HCT116 (cell line): ENCODE measurements around the gene TMEM154. TPM values are rescaled to one million over a fixed set of nuclear protein-coding genes. Genes with fewer than 3 reads are reported as not detected.

Experiments used
- ATAC-seq: fragments of 200-7000 bp; cut with Tn5 transposase; 2 replicates; pipeline ENCODE4 v1.9.1; 2020; ENCODE audit warnings: mild to moderate bottlenecking, moderate library complexity
- BruUV-seq: library from RNA; stranded (reverse); fragments of 400-500 nt; replicated peaks from 2 replicates; lab custom pipeline; 2021; lab: Mats Ljungman, UMichigan
- CTCF ChIA-PET: fragments of 300-600 bp; sonication (Branson Sonifier 250); formaldehyde crosslinking; loops from one replicate; lab custom pipeline; 2021; ENCODE audit warnings: antibody characterized with exemption; lab: Charles Lee
- POLR2A ChIA-PET: fragments of 300-600, 350-600 bp; sonication (Branson Sonifier 250); formaldehyde crosslinking; loops from one replicate; lab custom pipeline; 2021; ENCODE audit warnings: antibody characterized with exemption; lab: Charles Lee
- RAD21 ChIA-PET, 2 experiments: fragments of 300-600 bp; sonication (Branson Sonifier 250); formaldehyde crosslinking; loops; one replicate each; lab custom pipeline; 2023; ENCODE audit warnings: low total read pairs in 2 of 2; ENCODE audit not compliant: uncharacterized antibody in 2 of 2, unreplicated experiment in 2 of 2, low non-redundant PET in 1 of 2; lab: Charles Lee
- DNase-seq: peaks from one replicate; pipeline ENCODE4 v3.0.0-alpha.2; 2010; ENCODE audit warnings: low read depth, low spot score
- H2AFZ ChIP-seq: fragments of 200-600 bp; shearing (Covaris generic), sonication (generic); 2 replicates; pipeline ENCODE4 v1.6.1; 2017; ENCODE audit warnings: low read depth, mixed run types, mixed read lengths, antibody characterized with exemption, low read length; ENCODE audit not compliant: poor library complexity, severe bottlenecking
- H3K27ac ChIP-seq: 2 replicates; pipeline ENCODE4 v1.5.1; 2012; ENCODE audit warnings: low read depth, low read length
- H3K27me3 ChIP-seq: fragments of 200-600 bp; sonication (generic); 2 replicates; pipeline ENCODE4 v1.6.1; 2016; ENCODE audit warnings: mixed run types, low read length, mixed read lengths; ENCODE audit not compliant: insufficient read depth
- H3K36me3 ChIP-seq, 2 experiments: fragments of 200-500 bp in 1 of 2; fragments of 200-600 bp in 1 of 2; sonication (Bioruptor generic) in 1 of 2; sonication (generic) in 1 of 2; 2 replicates each; pipeline versions ENCODE4 v1.5.1 to v1.6.1; 2014 to 2016; ENCODE audit warnings: low read length in 2 of 2, inconsistent platforms in 1 of 2, mixed read lengths in 1 of 2, mixed run types in 1 of 2; ENCODE audit not compliant: insufficient read depth in 2 of 2, control insufficient read depth in 1 of 2
- H3K4me1 ChIP-seq, 2 experiments: fragments of 200-600 bp in 1 of 2; sonication (generic) in 1 of 2; 2 replicates each; pipeline versions ENCODE4 v1.5.1 to v1.6.1; 2012 to 2017; ENCODE audit warnings: low read length in 2 of 2, inconsistent platforms in 1 of 2, mild to moderate bottlenecking in 1 of 2, mixed read lengths in 1 of 2, mixed run types in 1 of 2, moderate library complexity in 1 of 2; ENCODE audit not compliant: insufficient read depth in 2 of 2, control insufficient read depth in 1 of 2
- H3K4me2 ChIP-seq: fragments of 200-600 bp; sonication (generic); 2 replicates; pipeline ENCODE4 v1.6.1; 2017; ENCODE audit warnings: mixed run types, low read length, mixed read lengths
- H3K4me3 ChIP-seq, 2 experiments: fragments of 200-600 bp in 1 of 2; sonication (generic) in 1 of 2; replicated peaks in 1 of 2; 2 replicates each; pipeline ENCODE4 v1.5.1; 2011 to 2016; ENCODE audit warnings: low read length in 2 of 2, control low read depth in 1 of 2, low read depth in 1 of 2, mild to moderate bottlenecking in 1 of 2, mixed read lengths in 1 of 2, mixed run types in 1 of 2
- H3K79me2 ChIP-seq: fragments of 200-600 bp; sonication (generic); 2 replicates; pipeline ENCODE4 v1.6.1; 2017; ENCODE audit warnings: mild to moderate bottlenecking, mixed run types, low read length, moderate library complexity, mixed read lengths; ENCODE audit not compliant: insufficient read depth
- H3K9ac ChIP-seq: fragments of 200-600 bp; sonication (generic); 2 replicates; pipeline ENCODE4 v1.6.1; 2016; ENCODE audit warnings: low read length, mixed read lengths
- H3K9me2 ChIP-seq: fragments of 200-600 bp; sonication (generic), shearing (Covaris generic); 2 replicates; pipeline ENCODE4 v1.6.1; 2017; ENCODE audit warnings: mixed run types, mild to moderate bottlenecking, moderate library complexity; ENCODE audit not compliant: insufficient read depth
- H3K9me3 ChIP-seq, 2 experiments: fragments of 200-500 bp in 1 of 2; fragments of 200-600 bp in 1 of 2; sonication (Bioruptor generic) in 1 of 2; sonication (generic) in 1 of 2; 2 replicates each; pipeline ENCODE4 v1.6.1; 2014 to 2017; ENCODE audit warnings: low read length in 2 of 2, mixed read lengths in 2 of 2, inconsistent platforms in 1 of 2, low read depth in 1 of 2, mild to moderate bottlenecking in 1 of 2, mixed run types in 1 of 2, moderate library complexity in 1 of 2; ENCODE audit not compliant: control insufficient read depth in 1 of 2, insufficient read depth in 1 of 2
- H4K20me1 ChIP-seq: fragments of 200-600 bp; sonication (generic), shearing (Covaris generic); 2 replicates; pipeline ENCODE4 v1.6.1; 2017; ENCODE audit warnings: mixed run types, mild to moderate bottlenecking, moderate library complexity; ENCODE audit not compliant: insufficient read depth
- CBX3 ChIP-seq: IDR thresholded peaks from 2 replicates; pipeline ENCODE4 v1.6.1; 2012; ENCODE audit warnings: low read depth
- CEBPB ChIP-seq: IDR thresholded peaks from 2 replicates; pipeline ENCODE4 v1.6.1; 2012; ENCODE audit warnings: low read depth
- EZH2 ChIP-seq: fragments of 200-600 bp; sonication (generic); IDR thresholded peaks from 2 replicates; pipeline ENCODE4 v1.6.1; 2017; ENCODE audit warnings: antibody characterized with exemption, mixed run types
- FOSL1 ChIP-seq: IDR thresholded peaks from 2 replicates; pipeline ENCODE4 v1.6.1; 2012; ENCODE audit warnings: low read depth
- JUND ChIP-seq: IDR thresholded peaks from 2 replicates; pipeline ENCODE4 v1.6.1; 2012
- POLR2A ChIP-seq: IDR thresholded peaks from 2 replicates; pipeline ENCODE4 v1.7.0; 2011; ENCODE audit warnings: borderline replicate concordance; ENCODE audit not compliant: insufficient read depth, insufficient read length; ENCODE audit errors: extremely low read depth
- POLR2AphosphoS5 ChIP-seq: IDR thresholded peaks from 2 replicates; pipeline ENCODE4 v1.6.1; 2011; ENCODE audit warnings: mild to moderate bottlenecking, low read depth, low read length, moderate library complexity
- RAD21 ChIP-seq: IDR thresholded peaks from 2 replicates; pipeline ENCODE4 v1.6.1; 2012; ENCODE audit warnings: low read depth, mild to moderate bottlenecking
- SIN3A ChIP-seq: IDR thresholded peaks from 2 replicates; pipeline ENCODE4 v1.6.1; 2012; ENCODE audit warnings: low read depth
- SP1 ChIP-seq: IDR thresholded peaks from 2 replicates; pipeline ENCODE4 v1.6.1; 2012; ENCODE audit warnings: low read depth
- SRF ChIP-seq: IDR thresholded peaks from 2 replicates; pipeline ENCODE4 v1.6.1; 2012; ENCODE audit warnings: low read depth
- TCF7L2 ChIP-seq: IDR thresholded peaks from 2 replicates; pipeline ENCODE4 v1.7.0; 2011; ENCODE audit warnings: borderline replicate concordance, inconsistent platforms; ENCODE audit not compliant: insufficient read depth, insufficient read length; ENCODE audit errors: extremely low read depth
- YY1 ChIP-seq: IDR thresholded peaks from 2 replicates; pipeline ENCODE4 v1.6.1; 2011; ENCODE audit warnings: low read length, low read depth, moderate library complexity, mild to moderate bottlenecking; ENCODE audit not compliant: insufficient replicate concordance; ENCODE audit errors: extremely low read depth
- ZFX ChIP-seq: fragments of 450-650 bp; IDR thresholded peaks from 2 replicates; pipeline ENCODE4 v1.6.1; 2017
- ZNF274 ChIP-seq: fragments of 200-500 bp; sonication (Bioruptor generic); IDR thresholded peaks from 2 replicates; pipeline ENCODE4 v1.6.1; 2014; ENCODE audit warnings: mild to moderate bottlenecking, low read depth, low read length, inconsistent platforms
- intact Hi-C: fragments of 100-400 bp; cut with micrococcal nuclease; formaldehyde crosslinking; loops from 2 replicates; pipeline ENCODE4 v1.10.0; 2022
- total RNA-seq: library from RNA; stranded (reverse); gene quantifications from one replicate; pipeline ENCODE4 v1.2.1, GENCODE V29; 2021; ENCODE audit not compliant: unreplicated experiment
- TF ChIP-seq, protein P1 (sequence below): IDR thresholded peaks from 2 replicates; pipeline ENCODE4 v1.6.1; 2012; ENCODE audit warnings: low read depth
- TF ChIP-seq, protein P2 (sequence below): IDR thresholded peaks from 2 replicates; pipeline ENCODE4 v1.6.1; 2012

Gene TMEM154
- total RNA-seq, 1 experiment from 2014 or later: 2.4 TPM

DNA sequence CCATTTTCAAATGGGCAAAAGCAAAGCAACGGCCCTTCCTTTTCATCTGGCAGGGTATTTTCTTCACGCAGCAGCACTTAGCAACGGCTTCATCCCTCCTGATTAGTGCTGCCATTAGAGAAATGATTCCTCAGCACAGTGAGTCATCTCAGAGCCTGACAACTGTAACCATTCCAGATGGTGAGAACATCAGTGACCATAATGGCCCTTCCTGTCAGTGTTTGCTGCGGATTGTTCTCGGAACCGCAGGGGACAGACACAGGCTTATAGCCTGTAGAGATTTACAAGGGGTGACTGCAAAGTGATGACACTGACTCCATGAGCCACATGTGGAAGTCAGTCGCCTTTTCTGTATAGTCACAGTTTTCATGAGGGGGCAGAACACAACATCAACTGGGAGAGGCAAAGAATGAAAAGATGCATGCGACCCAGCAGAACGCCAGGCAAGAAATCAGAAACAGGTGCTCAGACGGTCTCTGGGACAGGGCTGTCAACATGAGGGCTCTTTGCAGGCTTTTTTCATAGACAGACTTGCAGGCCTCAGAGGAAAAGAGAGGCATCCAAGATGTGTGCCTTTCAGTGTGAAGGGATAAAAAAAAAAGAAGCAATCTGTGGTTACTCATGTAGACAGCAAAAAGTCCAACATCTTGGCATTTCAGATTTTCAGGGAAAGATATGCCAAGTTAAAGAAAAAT is 74.0 kb downstream of the TMEM154 start (continued):
- TF ChIP-seq, protein P1, sequence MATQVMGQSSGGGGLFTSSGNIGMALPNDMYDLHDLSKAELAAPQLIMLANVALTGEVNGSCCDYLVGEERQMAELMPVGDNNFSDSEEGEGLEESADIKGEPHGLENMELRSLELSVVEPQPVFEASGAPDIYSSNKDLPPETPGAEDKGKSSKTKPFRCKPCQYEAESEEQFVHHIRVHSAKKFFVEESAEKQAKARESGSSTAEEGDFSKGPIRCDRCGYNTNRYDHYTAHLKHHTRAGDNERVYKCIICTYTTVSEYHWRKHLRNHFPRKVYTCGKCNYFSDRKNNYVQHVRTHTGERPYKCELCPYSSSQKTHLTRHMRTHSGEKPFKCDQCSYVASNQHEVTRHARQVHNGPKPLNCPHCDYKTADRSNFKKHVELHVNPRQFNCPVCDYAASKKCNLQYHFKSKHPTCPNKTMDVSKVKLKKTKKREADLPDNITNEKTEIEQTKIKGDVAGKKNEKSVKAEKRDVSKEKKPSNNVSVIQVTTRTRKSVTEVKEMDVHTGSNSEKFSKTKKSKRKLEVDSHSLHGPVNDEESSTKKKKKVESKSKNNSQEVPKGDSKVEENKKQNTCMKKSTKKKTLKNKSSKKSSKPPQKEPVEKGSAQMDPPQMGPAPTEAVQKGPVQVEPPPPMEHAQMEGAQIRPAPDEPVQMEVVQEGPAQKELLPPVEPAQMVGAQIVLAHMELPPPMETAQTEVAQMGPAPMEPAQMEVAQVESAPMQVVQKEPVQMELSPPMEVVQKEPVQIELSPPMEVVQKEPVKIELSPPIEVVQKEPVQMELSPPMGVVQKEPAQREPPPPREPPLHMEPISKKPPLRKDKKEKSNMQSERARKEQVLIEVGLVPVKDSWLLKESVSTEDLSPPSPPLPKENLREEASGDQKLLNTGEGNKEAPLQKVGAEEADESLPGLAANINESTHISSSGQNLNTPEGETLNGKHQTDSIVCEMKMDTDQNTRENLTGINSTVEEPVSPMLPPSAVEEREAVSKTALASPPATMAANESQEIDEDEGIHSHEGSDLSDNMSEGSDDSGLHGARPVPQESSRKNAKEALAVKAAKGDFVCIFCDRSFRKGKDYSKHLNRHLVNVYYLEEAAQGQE: no peak
- no peak for TF ChIP-seq POLR2A
- no peak for TF ChIP-seq CBX3

DNA sequence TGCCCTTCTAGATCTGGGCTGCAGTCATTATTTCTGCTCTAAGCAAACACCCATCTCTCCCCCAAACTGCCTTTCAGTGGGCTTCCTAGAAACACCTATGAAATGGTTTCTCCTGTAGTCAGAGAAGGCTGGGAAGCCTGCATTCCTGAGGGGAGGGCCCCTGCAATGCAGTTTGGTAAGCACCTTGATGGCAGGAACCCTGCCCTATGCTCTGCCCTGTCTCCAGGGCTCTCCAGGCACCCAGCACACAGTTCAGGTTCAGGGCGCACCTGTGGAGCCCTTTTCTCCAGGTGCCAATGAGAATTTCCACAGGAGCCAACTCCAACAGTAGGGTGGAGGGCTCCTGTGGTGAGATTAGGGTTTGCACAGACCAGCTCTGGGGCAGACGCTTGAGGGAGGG is 74.8 kb downstream of the TMEM154 start:
- Histone ChIP-seq H3K27me3 (peaks cover 6% of the 10 kb centered on the region; the same call in 1 of the 2 replicates), H3K4me3 (no peak overlapping the region), H2AFZ (no peak overlapping the region), H3K27ac (no peak overlapping the region), H3K4me2 (no peak overlapping the region), H4K20me1 (no peaks in the 10 kb centered on the region), H3K4me1 (no peaks in the 10 kb centered on the region), H3K9ac (no peak overlapping the region), H3K9me2 (no peaks in the 10 kb centered on the region), H3K9me3 (no peaks in the 10 kb centered on the region), H3K36me3 (no peaks in the 10 kb centered on the region), H3K79me2 (no peaks in the 10 kb centered on the region)
- TF ChIP-seq RAD21 (no peak), POLR2AphosphoS5 (no peak), FOSL1 (no peak), EZH2 (no peak), TCF7L2 (no peak), ZNF274 (no peak), YY1 (no peak), CBX3 (no peak), POLR2A (no peak), SIN3A (no peak), SRF (no peak), JUND (no peak), SP1 (no peak), ZFX (no peak), CEBPB (no peak)
- TF ChIP-seq, protein P1: no peak
- TF ChIP-seq, protein P2, sequence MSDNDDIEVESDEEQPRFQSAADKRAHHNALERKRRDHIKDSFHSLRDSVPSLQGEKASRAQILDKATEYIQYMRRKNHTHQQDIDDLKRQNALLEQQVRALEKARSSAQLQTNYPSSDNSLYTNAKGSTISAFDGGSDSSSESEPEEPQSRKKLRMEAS: no peak
- BruUV-seq: no TSS peak
- intact Hi-C loops: no loop called here
- ChIA-PET CTCF (no interaction called here), POLR2A (no interaction called here), RAD21 (no interaction called here)
- DNase-seq (no peak), ATAC-seq (no peak)
